AG10803 (cell line): ENCODE data around the gene SNTG2.

ENCODE experiments used
- DNase-seq: peaks from one replicate; pipeline ENCODE4 v3.0.0; 2010; ENCODE audit warnings: low read depth
- H3K4me3 ChIP-seq: 2 replicates; pipeline ENCODE4 v1.5.1; 2011; ENCODE audit warnings: mild to moderate bottlenecking, low read length, control low read depth
- TF ChIP-seq, protein P1 (sequence below): conservative IDR thresholded peaks from 2 replicates; pipeline ENCODE4 v1.5.1; 2011; ENCODE audit warnings: mild to moderate bottlenecking, low read length, control low read depth, inconsistent platforms

SNTG2 gene

DNA sequence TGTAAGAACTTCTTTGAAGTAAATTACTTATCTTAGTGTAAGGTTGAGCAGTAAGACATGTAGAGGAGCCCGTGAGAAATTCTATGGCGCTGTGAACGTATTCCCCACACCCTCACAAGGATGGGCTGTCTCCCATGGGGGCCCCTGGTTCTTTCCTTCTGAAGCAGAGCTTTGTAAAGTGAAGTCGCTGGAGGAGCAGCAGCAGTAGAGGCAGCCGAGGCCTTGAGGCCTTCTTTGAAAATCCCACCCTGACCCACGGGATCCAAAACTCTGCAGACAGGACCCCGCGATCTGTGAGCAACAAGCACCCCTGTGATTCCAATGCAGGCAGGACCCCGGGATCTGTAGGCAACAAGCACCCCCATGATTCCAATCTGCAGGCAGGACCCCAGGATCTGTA, 23.8 kb upstream of the SNTG2 start:
- H3K4me3 ChIP-seq: no peak overlapping the region
- DNase-seq: no peak
- TF ChIP-seq, protein P1, sequence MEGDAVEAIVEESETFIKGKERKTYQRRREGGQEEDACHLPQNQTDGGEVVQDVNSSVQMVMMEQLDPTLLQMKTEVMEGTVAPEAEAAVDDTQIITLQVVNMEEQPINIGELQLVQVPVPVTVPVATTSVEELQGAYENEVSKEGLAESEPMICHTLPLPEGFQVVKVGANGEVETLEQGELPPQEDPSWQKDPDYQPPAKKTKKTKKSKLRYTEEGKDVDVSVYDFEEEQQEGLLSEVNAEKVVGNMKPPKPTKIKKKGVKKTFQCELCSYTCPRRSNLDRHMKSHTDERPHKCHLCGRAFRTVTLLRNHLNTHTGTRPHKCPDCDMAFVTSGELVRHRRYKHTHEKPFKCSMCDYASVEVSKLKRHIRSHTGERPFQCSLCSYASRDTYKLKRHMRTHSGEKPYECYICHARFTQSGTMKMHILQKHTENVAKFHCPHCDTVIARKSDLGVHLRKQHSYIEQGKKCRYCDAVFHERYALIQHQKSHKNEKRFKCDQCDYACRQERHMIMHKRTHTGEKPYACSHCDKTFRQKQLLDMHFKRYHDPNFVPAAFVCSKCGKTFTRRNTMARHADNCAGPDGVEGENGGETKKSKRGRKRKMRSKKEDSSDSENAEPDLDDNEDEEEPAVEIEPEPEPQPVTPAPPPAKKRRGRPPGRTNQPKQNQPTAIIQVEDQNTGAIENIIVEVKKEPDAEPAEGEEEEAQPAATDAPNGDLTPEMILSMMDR: no peak

DNA sequence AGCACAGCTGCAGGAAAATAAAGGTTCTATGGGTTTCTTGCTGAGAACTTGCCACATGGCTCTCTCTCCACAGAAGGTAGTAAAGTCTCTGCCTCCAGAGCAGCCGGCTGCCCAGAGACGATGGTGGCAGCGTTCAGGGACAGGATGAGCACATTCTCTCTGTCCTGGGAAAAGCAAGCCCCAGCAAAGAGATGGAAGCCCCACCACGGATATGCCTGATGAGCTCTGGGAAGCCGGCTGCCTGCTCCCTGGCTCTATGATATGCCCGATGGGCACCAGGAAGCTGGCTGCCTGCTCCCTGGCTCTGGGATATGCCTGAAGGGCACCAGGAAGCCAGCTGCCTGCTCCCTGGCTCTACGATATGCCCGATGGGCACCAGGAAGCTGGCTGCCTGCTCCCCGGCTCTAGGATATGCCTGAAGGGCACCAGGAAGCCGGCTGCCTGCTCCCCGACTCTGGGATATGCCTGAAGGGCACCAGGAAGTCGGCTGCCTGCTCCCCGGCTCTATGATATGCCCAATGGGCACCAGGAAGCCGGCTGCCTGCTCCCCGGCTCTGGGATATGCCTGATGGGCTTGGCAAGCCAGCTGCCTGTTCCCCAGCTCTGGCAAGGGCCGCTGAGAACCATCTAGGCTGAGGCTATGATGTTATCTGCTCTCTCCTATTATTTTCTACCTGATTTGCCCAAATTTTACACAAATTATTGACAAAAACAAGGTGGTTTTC, 21.5 kb upstream of the SNTG2 start:
- TF ChIP-seq, protein P1: no peak
- no peak for DNase-seq

DNA sequence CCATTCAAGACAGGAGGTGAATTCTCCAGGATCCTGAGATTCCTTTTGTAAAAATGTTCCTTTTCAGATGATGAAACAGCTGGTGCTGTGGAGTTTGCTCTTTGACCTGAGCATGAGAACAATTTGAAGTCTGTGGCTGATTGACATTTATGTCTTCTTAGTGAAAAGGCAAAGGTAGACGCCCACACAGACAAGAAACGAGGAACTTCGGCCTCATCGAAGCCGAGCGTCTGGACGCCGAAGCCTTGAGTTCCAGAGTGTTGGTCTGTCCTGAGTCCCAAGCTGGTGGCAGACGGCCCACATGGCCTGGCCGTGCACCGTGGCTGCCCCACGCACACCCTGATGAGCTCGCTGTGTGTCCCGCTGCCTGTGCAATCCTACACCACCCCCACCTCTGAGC, 20.7 kb upstream of the SNTG2 start:
- no peak overlapping the region for H3K4me3 ChIP-seq
- TF ChIP-seq, protein P1: no peak
- no peak for DNase-seq

More for the DNA sequence above, 21.5 kb upstream of the SNTG2 start:
- H3K4me3 ChIP-seq: no peak overlapping the region

DNA sequence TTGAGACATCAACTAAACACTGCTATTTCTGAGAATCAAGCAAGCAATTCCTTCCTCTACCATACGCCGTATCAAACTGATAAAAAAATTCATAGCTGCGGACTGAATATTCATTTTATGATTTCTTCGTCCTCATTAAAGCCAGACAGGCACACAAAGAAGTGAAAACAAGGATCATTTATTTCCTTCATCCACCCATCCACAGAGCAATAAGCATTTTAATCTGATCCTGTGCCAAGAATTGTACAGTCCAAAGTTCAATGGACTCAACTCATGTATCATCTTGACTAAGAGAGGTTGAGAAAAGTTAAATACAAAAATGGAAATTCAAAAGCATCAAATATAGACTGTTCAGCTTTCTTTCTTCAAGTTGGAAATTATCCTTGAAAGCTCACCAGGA, 19.7 kb upstream of the SNTG2 start:
- TF ChIP-seq, protein P1: no peak
- H3K4me3 ChIP-seq: no peak overlapping the region
- DNase-seq: no peak

DNA sequence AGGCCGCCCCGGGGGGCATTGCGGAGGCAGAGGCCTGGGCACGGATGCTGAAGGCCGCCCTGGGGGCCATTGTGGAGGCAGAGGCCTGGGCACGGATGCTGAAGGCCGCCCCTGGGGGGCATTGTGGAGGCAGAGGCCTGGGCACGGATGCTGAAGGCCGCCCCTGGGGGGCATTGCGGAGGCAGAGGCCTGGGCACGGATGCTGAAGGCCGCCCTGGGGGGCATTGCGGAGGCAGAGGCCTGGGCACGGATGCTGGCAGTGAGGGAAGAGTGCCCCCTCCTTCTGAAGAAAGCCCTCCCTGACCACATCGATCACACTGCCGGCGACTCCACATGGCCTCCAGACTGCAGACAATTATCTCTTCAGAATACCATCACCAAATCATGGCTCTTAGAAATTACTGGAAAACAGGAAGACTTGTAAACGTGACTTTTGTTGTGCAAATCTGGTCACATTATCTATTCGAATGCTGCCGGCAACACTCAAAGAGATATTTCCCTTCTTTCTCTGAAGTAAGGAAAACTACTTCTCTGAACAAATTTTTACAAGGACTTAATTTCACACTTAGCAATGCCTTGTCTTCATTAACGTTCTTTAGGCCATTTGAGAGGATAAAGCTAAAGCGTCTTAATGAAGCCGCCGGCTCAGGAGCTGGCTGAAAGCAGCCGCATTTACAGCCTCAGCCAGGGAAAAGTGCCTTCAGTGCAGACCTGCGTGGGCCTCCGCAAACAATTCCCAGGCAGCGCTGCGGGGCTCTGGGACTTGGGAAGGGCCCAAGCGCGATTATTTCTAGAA, 18.1 kb upstream of the SNTG2 start:
- no peak overlapping the region for H3K4me3 ChIP-seq
- TF ChIP-seq, protein P1: no peak
- DNase-seq: no peak

DNA sequence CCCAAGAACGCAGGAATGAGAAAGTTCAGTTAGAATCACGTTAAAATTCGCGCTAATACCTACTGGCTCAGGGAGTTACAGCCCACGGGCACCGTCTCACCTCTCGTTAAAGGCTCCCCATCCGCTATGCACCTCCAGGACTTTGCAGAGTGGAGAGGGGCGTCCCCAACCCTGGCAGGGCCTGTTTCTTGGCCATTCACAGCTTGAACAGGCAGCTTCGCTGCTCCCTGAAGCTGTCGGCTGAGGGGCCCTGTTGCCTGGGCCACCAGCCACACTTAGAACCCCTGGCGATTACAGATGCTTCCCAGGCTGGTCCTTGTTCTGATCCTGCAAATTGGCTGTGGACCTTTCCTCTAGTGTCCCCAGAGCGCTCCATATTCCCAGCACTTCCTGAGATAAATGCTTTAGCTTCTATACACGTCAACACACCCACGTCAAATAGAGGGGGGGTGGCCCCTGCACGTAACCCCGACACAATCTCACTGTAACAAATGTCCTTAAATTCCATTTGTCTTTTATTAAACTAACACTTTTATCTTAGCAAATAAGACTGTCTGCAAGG, 16.8 kb upstream of the SNTG2 start:
- TF ChIP-seq, protein P1: no peak
- no peak for DNase-seq
- H3K4me3 ChIP-seq: no peak overlapping the region
